DMS79 (cell line): ENCODE data around the gene POR.
"Not testable (repeated sequence)": the region's sequence is repeated elsewhere in the genome, so short reads cannot be mapped to it uniquely, and the experiment has no call there.

ENCODE experiments used
- DNase-seq: peaks from one replicate; lab custom pipeline; 2025; lab: John Stamatoyannopoulos, UW

Gene POR

DNA sequence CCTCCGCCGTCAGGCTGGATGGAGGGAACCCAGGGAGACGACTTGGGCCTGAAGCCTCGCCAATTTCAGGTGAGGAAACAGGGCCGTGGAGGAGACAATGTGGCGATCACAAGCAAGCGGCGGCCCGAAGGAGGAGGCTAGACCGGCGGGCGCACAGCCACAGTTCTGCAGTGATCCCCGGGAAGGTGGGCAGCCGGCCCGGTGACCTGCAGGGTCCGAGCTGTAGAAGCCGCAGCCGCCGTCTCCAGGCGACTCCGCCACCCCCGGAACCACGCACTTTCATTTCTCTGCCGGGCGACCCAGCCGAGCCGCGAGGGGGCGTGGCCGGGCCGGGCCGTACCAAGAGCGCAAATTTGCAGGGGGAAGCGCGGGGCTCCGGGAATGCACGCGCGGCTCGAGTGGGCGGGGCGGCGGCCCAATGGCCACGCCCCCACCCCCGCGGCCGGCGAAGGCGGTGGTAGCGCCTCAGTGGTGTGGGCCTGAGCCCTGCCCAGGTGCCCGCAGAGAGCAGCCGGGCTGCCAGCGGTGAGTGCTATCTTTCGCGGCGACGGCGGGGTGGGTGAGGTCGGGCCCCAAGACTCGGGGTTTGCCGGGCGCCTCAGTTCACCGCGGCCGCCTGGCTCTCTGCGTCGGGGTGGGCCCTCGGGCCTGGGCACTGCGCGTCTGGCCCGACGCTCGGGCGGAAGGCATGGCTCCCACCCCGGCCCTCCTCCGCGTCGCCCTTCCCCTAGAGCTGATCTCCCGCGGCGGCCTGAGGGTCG, at the start of gene POR:
TSS of gene POR (plus strand) at position 501 of the 761 bp plus-strand sequence. CDS start 38,847 bp downstream, outside the sequence.
- peak; percentile 78 for DNase-seq

DNA sequence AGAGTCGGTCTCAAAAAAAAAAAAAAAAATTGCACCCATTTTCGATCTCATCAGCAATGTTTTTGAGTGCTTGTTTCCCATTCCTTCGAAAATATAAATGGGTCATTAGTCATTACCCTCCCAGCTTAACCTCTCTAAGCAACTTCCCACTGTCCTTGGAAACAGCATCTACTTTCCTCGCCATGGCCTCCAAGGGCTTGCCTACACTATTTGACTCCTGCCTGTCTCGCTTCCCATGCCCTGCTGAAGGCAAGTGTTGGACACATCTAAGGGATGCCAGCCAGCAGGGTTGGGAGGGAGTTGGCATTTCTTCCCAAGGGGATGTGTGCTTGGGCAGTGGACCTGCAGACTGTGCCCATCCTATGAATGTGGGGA, 48.9 kb upstream of the POR start:
- no peak for DNase-seq

DNA sequence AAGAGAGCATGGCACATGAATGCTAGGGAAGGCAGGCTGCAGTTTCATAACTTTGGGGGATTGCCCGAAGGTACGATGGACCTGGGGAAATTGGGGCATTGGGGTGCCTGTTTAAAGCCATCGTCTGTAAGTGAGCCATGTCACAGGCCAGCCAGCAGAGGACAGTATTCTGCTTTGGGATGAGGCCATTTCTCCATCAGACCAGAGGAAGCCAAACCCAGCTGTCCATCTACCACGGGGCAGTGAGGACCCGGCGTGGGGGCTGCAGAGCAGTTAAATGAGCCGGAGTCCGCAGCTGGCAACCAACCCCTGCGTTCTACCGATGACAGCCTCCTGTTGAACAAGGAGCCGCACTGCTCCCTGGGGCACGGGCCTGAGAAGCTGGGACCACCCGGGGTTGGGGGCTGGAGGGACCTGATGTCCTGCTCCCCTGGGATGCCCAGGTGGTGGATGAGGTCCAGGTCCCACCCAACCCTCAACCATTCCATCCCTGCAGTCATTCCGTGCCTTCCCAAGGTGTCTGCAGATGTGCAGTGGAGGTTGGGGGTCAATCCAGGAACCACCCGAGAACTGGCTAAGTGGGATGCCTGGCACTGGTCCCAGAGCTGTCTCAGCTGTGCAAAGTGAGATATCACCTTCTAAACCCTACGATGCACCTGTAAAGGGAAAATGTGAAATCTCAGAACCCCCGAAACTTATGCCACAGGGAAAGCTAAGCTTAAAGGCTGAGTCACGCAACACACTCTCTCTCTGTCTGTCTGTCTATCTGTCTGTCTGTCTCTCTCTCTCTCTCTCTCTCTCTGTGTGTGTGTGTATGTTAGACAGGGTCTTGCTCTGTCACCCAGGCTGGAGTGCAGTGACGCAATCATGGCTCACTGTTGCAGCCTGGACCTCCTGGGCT, 48.2 kb upstream of the POR start:
- DNase-seq: peak; percentile 49

DNA sequence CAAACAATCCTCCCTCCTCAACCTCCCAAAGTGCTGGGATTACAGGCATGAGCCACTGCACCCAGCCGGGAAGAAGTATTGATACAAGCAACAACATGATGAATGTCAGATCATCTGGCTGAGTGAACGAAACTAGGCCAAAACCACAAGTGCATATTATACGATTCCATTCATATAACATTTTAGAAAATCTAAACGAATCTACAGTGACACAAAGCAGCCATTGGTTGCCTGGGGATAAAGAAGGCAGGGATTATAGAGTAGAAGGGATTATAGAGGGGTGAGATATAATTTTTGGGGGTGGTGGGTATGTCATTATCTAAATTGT, 47.6 kb upstream of the POR start:
- no peak for DNase-seq

DNA sequence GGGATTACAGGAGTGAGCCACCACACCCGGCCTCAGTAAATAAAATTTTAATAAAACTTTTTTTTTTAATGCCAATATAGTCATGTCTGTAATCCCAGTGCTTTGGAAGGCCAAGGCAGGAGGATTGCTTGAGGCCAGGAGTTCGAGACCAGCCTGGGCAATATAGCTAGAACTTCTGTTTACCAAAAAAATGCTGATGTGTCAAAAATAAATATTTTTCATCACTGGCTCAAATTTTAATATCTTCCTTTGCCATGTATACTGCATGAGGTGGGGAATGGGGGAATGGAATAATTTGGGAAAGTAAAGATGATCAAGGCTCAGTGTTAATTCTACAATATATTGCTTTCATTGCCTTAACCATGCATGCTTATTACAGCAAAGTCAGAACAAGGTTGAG, 46.8 kb upstream of the POR start:
- DNase-seq: no peak

DNA sequence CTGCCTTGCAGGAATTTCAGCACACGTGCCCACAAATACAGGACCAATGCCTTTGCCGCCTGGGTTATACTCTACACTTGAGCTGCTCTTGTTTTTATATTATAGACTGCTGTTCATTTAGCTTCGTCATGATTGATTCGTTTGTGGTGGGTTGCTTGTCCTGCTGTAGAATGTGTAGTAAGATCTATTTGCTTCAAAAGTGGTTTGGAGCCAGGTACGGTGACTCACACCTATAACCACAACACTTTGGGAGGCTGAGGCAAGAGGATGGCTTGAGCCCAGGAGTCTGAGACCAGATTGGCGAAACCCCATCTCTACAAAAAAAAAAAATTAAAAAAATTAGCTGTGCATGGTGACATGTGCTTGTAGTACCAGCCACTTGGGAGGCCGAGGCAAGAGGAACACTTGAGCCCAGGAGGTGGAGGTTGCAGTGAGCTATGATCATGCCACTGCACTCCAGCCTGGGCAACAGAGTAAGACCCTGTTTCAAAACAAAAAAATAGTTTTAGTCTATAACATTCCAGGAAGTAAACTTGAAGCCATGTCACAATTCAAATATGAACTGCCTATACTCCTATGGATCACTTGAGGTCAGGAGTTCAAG, 45.1 kb upstream of the POR start:
- no peak for DNase-seq

DNA sequence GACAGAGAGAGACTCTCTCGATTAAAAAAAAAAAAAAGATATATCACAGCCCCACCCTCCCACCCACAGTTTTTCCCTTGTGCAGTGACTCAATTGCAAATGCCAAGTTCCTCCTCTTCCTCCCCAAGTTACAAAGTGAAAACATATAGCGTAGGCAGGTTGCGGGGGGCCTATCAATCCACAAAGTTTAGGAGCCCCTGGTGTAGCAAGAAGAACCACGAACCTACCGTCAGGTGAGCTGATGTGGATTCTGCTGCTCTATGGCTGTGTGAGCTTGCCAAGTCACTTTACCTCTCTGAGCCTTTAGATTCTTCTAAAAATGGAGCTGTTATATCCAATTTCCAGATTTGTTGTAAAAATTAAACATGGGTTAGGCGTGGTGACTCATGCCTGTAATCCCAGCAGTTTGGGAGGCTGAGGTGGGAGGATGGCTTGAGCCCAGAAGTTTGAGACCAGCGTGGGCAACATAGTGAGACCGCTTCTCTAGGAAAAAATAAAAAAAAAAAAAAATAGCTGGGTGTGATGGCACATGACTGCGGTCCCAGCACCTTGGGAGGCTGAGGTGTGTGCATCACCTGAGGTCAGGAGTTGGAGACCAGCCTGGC, 44.3 kb upstream of the POR start:
- no peak for DNase-seq

DNA sequence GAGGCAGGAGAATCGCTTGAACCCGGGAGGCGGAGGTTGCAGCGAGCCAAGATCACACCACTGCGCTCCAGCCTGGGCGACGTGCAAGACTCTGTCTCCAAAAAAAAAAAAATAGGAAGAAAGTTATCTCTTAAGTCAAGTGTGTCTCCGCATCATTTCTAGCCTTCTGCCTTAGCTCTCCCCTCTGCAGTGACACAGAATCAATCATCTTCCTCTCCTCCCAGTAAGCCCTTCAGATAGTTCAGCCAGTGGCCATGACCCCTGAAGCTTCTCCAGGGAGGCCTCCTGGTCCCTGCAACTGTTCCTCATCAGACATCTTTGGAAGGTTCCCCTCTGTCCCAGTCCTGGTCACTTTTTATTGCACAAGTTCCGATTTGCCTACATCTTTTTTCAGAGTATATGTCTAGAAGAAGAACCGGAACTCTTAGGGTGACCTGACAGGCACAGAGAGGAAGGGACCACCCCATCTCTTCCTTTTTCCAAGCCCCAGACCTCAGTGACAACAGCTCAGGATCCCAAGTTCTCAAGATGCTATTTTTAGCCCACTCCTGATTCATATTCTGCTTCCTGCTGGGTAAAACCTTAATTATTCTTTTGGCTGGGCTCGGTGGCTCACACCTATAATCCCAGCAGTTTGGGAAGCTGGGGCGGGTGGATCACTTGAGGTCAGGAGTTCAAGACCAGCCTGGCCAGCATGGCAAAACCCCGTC, 42.7 kb upstream of the POR start:
- no peak for DNase-seq

DNA sequence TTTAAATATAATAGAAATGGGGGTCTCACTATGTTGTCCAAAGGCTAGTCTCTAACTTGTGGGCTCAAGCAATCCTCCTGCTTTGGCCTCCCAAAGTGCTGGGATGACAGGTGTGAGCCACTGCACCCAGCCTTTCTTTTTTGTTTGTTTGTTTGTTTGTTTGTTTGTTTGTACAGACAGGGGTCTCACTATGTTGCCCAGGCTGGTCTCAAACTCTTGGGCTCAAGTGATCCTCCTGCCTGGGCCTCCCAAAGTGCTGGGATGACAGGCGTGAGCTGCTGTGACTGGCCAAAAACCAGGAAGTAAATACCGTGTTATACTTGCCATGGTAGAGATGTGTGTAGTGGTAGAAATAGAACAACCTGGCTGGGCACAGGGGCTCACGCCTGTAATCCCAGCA, 40.8 kb upstream of the POR start:
- not testable (repeated sequence) for DNase-seq

DNA sequence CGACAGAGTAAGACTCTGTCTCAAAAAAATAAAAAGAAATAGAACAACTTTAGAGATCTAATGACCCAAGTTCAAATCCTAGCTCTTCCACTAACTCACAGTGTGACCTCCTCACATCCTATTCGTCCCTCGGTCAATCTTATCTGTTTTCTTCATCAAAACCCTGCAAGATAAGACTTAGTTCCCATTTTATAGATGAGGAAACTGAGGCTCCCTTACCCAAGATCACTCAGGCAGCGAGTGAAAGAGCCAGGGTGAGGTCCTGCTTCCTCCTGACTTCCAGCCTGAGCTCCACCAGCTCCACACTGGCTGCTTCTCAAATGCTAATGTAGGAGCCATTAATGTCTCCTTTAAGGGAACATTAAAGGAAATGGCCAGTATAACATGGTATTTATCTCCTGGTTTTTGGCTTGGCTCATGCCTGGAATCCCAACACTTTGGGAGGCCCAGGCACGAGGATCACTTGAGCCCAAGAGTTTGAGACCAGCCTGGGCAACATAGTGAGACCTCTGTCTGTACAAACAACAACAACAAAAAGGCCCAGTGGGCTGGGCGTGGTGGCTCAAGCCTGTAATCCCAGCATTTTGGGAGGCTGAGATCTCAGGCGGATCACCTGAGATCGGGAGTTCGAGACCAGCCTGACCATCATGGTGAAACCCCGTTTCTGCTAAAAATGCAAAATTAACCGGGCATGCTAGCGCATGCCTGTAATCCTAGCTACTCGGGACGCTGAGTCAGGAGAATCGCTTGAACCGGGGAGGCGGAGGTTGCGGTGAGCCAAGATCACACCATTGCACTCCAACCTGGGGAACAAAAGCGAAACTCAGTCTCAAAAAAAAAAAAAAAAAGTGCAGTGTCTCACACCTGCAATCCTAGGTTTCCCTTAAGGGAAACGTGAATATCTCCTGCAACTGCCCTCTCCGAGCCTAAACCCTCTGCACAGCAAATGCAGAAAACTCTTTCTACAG, 39.6 kb upstream of the POR start:
- no peak for DNase-seq

DNA sequence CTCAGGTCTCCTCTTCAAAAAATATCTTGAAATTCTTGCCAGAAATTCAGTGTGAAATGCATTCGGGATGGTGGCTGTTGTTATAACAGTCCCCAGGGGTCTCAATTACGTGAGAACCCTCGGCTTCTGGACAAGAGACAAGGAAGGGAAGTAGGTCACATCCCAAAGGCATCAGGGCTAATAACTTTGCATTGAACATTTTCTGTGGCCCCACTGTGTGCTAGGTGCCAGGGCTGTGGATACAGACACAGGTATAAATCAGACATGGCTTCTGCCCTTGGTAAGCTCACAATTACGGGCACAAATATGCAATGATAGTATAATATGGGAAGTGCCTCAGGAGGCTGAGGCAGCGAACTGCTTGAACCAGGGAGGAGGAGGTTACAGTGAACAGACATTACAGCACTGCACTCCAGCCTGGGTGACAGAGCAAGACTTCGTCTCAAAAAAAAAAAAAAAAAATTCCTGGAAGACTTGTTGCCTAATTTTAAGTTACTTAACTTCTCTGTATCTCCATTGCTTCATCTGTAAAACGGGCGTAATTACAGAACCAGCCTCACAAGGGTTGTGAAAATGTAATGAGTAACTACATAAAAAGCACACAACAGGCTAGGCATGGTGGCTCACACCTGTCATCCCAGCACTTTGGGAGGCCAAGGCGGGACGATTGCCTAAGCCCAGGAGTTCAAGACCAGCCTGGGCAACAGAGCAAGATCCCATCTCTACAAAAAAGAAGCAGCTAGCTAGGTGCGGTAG, 38.7 kb upstream of the POR start:
- DNase-seq: no peak

DNA sequence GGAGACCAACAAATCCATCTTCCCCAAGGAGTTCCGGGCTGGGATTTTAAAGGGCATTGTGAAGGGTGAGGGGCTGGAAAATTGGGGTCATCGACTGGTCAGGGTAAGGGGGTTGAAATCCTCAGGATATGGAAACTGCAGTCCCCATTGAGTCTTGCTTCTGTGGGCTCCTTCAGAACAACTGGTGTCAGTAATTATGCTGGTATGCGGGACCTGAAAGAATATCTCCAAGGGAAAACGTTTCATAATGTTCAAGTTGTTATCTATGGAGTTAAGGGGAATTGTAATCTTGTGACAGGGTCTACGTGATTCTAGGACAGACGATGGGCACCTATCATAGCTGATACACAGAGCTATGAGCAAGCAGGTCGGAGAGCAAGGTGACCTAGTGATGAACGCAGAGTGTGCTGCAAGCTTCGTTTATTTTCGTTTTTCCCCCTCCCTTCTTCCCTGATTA, 36.6 kb upstream of the POR start:
- no peak for DNase-seq

DNA sequence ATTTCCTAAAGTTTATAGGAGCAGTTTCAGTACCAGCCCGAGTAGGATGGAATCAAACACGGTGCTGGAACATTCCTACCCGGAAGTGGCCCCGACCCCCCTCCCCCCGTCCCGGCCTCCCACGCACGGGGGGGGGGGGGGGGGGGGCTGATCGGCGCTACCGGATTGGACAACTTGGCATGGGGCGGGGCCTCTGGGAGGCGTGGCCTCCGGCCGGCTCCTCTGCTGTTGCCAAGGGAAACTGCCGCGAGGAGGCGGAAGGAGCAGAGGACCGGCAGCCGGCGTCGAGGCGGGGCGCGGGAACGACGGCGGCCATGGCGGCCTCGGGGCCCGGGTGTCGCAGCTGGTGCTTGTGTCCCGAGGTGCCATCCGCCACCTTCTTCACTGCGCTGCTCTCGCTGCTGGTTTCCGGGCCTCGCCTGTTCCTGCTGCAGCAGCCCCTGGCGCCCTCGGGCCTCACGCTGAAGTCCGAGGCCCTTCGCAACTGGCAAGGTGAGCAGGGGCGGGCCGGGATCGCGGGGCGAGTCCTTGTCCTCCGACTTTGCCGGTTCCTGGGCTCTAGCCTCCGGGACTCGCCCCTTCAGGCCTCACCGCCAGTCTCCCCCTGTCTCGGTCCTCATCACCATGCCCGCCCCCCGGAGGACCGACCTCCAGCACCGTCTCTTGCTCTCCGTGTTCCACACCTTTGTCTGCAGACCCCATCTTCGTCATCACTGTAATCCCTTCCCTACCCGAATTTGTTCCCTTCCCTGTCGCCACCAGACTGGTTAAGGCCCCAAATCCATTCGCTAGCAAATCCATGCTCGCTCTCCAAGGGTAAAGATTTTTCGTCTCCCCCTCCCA, 36.0 kb upstream of the POR start, which contains the start of gene RHBDD2:
TSS of gene RHBDD2 (plus strand) at position 266 of the 843 bp plus-strand sequence. CDS start at position 315, 49 bp downstream.
- peak; percentile 82 for DNase-seq

DNA sequence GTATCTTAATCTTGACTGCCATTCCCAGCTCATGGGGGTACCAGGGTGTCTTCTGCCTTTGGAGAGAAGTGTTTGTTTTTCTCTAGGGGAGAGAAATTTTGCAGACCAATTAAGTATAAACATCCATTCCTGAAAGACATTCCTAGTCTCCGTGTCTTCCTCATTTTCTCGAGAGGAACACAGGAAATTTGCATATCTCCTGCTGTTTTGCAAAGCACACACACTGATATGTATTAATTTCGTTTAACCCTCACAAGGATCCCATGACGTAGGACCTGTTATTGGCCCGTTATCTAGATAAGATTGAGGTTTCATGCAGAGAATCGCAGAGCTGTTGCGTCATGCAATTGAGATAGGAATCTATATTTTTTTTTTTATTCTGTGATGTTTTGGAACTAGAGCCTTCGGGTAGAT, 35.2 kb upstream of the POR start:
- DNase-seq: no peak

DNA sequence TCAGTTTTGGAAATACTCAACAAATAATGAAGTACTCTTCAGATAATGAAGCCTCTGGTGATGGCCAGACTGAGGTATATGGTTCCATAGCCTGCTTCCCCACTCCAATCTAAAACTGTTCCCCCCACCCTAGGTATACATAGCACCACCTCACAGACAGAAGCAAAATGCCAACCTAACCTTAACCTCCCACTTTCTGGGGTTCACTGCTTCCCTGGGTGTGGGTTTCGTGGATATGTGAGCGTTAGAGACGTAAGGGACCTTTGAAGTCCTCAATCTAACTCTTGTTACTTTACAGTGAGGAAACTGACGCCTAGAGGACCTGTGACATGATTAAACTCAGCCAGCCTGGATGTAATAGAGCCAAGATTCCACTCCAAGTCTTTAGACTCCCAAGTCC, 34.7 kb upstream of the POR start:
- DNase-seq: no peak

DNA sequence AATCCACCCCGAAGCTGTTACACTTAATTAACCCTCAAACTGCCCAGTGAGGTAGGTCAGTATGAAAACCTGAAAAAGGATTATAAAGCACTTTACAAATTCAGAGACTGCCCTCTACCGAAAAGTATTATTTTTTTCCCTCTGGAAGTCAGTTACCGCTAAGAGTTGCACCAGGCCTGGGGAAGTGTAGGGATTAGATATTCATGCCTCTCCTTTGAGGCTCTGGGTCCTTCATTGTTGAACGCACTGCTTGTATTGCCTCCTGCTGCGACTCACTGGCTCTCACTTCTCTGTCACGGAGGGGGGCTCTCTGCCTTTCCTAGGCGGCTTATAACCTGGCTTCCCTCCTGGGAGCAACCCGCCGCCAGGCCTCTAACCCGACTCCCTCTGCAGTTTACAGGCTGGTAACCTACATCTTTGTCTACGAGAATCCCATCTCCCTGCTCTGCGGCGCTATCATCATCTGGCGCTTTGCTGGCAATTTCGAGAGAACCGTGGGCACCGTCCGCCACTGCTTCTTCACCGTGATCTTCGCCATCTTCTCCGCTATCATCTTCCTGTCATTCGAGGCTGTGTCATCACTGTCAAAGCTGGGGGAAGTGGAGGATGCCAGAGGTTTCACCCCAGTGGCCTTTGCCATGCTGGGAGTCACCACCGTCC, 33.4 kb upstream of the POR start:
- DNase-seq: no peak

DNA sequence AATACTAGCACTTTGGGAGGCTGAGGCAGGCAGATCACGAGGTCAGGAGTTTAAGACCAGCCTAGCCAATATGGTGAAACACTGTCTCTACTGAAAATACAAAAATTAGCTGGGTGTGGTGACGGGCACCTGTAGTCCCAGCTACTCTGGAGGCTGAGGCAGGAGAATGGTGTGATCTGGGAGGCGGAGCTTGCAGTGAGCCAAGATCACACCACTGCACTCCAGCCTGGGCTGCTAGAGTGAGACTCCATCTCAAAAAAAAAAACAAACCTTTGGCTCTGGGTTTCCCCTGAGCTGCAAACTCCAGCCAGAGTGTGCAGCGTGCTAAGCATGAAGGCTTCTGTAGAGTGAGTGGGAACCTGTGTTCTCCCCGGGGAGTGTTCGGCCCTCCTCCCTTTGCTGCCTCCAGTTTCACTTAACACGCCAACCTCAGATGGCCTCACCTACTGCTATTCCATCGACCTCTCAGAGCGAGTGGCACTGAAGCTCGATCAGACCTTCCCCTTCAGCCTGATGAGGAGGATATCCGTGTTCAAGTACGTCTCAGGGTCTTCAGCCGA, 31.6 kb upstream of the POR start:
- DNase-seq: not testable (repeated sequence)

DNA sequence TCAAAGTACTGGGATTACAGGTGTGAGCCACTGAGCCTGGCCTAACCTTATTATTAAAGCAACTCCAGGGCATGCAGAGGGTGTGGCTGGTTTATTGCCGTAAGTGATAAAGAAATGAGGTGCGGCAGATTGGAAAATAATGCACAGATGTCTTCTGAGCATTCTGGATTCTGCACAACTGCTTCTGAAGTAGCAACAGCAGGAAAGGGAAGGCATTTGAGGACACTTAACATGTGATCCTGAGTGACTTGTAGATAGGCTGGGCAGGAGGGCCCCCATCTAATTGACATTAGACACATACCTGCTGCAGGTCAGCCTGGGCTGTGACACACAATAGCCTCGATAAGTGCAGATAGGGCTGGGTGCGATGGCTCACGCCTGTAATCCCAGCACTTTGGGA, 30.5 kb upstream of the POR start:
- no peak for DNase-seq
